Measurements from ENCODE around the gene IQCK. TPM values are rescaled to one million over a fixed set of nuclear protein-coding genes. Genes with fewer than 3 reads are reported as not detected.

Gene IQCK
- polyA plus RNA-seq, 3 donors, result 0.52 to 1.2 (median 0.58) TPM

- Histone ChIP-seq H3K36me3 (replicated peaks in 1 of 2; ENCODE audit: control insufficient read depth in 1 of 2, insufficient read depth in 2 of 2, low read length in 2 of 2) (no peaks in the 10 kb centered on the region), H3K27ac (ENCODE audit: low read depth in 1 of 2, low read length in 2 of 2) (no peak overlapping the region), H3K4me3 (replicated peaks in 1 of 3; ENCODE audit: low read depth in 2 of 3, low read length in 3 of 3) (no peak overlapping the region), H3K4me2 (replicated peaks; ENCODE audit: extremely low read depth, low read length, poor library complexity, severe bottlenecking) (no peak overlapping the region), H4K20me1 (ENCODE audit: insufficient read depth, low read length) (no peaks in the 10 kb centered on the region), H3K9me3 (replicated peaks in 1 of 2; ENCODE audit: control insufficient read depth in 1 of 2, insufficient read depth in 1 of 2, low read length in 2 of 2) (no peaks in the 10 kb centered on the region), H3K79me2 (ENCODE audit: insufficient read depth, low read length) (no peaks in the 10 kb centered on the region), H3K9ac (ENCODE audit: insufficient read depth, low read length, poor library complexity, severe bottlenecking) (no peak overlapping the region), H3K27me3 (ENCODE audit: control insufficient read depth in 2 of 2, insufficient read depth in 2 of 2, low read length in 2 of 2) (no peaks in the 10 kb centered on the region), H3K4me1 (ENCODE audit: control insufficient read depth in 1 of 2, insufficient read depth in 2 of 2, low read length in 2 of 2) (no peaks in the 10 kb centered on the region), H2AFZ (ENCODE audit: insufficient read depth, low read depth, low read length, poor library complexity, severe bottlenecking) (no peak overlapping the region)
- Mint-ChIP-seq H3K36me3 (no peaks in the 10 kb centered on the region), H3K4me3 (no peak overlapping the region), H3K27me3 (ENCODE audit: low read depth in 3 of 3) (peaks cover 0 to 5% (median 2%) of the 10 kb centered on the region in 3 donors), H3K4me1 (no peaks in the 10 kb centered on the region), H3K27ac (peak overlapping the region in 1 of 7 donors; percentile 5), H3K9me3 (no peaks in the 10 kb centered on the region)
- intact Hi-C loops (cut with micrococcal nuclease), result no loop called here
- WGBS (ENCODE audit: insufficient coverage), result 97% methylated on average over 6 of the region's 11 CpGs
- DNase-seq, result no peak
- no peak for TF ChIP-seq CTCF (IDR thresholded peaks at IDR 0.05)
Observed at GRCh38 chr16:19844945-19845641, 127.0 kb downstream of the IQCK start.

- Mint-ChIP-seq H3K36me3 (no peaks in the 10 kb centered on the region), H3K27me3 (ENCODE audit: low read depth in 3 of 3) (peaks cover 0 to 5% (median 2%) of the 10 kb centered on the region in 3 donors), H3K4me3 (no peak overlapping the region), H3K4me1 (no peaks in the 10 kb centered on the region), H3K9me3 (no peaks in the 10 kb centered on the region), H3K27ac (no peak overlapping the region)
- no peak overlapping the region for H3K4me3 ChIP-seq (replicated peaks in 1 of 3; ENCODE audit: low read depth in 2 of 3, low read length in 3 of 3)
- H3K79me2 ChIP-seq (ENCODE audit: insufficient read depth, low read length), result no peaks in the 10 kb centered on the region
- no peaks in the 10 kb centered on the region for H3K36me3 ChIP-seq (replicated peaks in 1 of 2; ENCODE audit: control insufficient read depth in 1 of 2, insufficient read depth in 2 of 2, low read length in 2 of 2)
- no peak for TF ChIP-seq CTCF (IDR thresholded peaks at IDR 0.05)
- no peaks in the 10 kb centered on the region for H3K4me1 ChIP-seq (ENCODE audit: control insufficient read depth in 1 of 2, insufficient read depth in 2 of 2, low read length in 2 of 2)
- H3K27ac ChIP-seq (ENCODE audit: low read depth in 1 of 2, low read length in 2 of 2), result no peak overlapping the region
- intact Hi-C loops (cut with micrococcal nuclease), result no loop called here
- no peak overlapping the region for H3K4me2 ChIP-seq (replicated peaks; ENCODE audit: extremely low read depth, low read length, poor library complexity, severe bottlenecking)
- no peaks in the 10 kb centered on the region for H3K9me3 ChIP-seq (replicated peaks in 1 of 2; ENCODE audit: control insufficient read depth in 1 of 2, insufficient read depth in 1 of 2, low read length in 2 of 2)
- no peaks in the 10 kb centered on the region for H4K20me1 ChIP-seq (ENCODE audit: insufficient read depth, low read length)
- DNase-seq, result no peak
- WGBS (ENCODE audit: insufficient coverage), result 100% methylated on average over 4 of the region's 5 CpGs
- H2AFZ ChIP-seq (ENCODE audit: insufficient read depth, low read depth, low read length, poor library complexity, severe bottlenecking), result no peak overlapping the region
- no peak overlapping the region for H3K9ac ChIP-seq (ENCODE audit: insufficient read depth, low read length, poor library complexity, severe bottlenecking)
- H3K27me3 ChIP-seq (ENCODE audit: control insufficient read depth in 2 of 2, insufficient read depth in 2 of 2, low read length in 2 of 2), result no peaks in the 10 kb centered on the region
Observed at GRCh38 chr16:19846436-19846835, 128.4 kb downstream of the IQCK start.
